HG03469 (cell line): ENCODE data around the gene AR.

ENCODE experiments used
- ATAC-seq: cut with Tn5 transposase; IDR thresholded peaks from one replicate; pipeline ENCODE4 v1.9.1; 2021; ENCODE audit warnings: mild to moderate bottlenecking, moderate library complexity, moderate number of reproducible peaks; ENCODE audit not compliant: unreplicated experiment

The AR gene

GRCh38 chrX:67543818-67544217 is at the start of gene AR:
Gene AR (plus strand): TSS chrX:67544021. CDS start chrX:67545147, 1,126 bp downstream.
- ATAC-seq = no peak

GRCh38 chrX:67500617-67501016 is 43.2 kb upstream of the AR start:
- ATAC-seq = no peak

- no peak for ATAC-seq
Observed at GRCh38 chrX:67503004-67503403, 40.8 kb upstream of the AR start.

DNA sequence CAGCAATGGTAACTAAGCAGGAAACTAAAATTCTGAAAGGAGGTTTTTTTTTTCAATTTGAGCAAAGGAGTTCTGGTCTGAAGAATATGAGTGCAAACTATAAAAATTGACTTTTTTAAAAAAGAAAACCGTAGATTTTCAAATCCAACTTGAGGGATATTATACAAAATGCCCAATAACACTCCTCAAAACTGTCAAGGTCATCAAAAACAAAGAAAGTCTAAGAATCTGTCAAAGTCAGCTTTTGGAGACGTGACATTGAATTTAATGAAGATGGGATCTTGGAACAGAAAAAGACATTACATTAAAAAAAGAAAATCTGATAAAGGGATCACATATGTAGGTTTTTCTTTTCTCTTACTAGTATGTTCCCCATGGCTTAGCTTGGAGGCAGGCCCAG is 40.4 kb upstream of the AR start:
- no peak for ATAC-seq

GRCh38 chrX:67520671-67521070 is 23.1 kb upstream of the AR start:
- ATAC-seq = no peak

DNA sequence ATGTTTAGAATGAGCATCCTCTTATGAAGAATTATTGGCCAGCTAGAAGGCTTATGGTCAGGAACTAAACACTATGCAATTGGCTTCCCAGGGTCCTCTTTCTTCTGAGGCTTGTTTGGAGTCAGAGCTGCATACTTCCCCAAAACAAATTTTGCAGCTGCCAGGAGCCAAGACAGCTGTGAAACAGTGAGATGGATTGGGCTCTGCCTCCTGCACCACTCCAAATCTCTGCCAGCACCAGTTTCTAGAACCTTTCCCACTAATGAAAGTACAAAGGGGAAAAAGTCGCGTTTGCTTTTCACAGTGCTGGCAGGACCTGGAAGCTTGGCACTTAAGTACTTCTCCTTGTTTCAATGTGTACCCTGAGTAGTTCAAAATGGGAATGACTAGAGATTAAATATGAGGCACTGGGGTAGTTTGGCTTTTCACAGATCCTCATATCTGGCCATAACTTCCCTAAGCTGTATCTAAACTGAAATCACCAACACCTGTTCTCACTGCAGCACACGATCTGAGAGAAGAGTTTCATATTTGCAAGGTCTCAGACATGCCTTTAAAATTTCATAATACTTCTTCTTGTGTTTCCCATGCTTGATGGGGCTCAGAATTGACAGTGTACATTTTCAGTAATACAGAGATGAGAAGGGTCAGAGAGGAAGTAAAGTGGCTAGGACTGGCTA is 20.7 kb upstream of the AR start:
- ATAC-seq = no peak

- no peak for ATAC-seq
Observed at GRCh38 chrX:67523932-67524331, 19.9 kb upstream of the AR start.

GRCh38 chrX:67524428-67524827 is 19.4 kb upstream of the AR start:
- no peak for ATAC-seq

- no peak for ATAC-seq
Observed at GRCh38 chrX:67524950-67525691, 18.7 kb upstream of the AR start.

DNA sequence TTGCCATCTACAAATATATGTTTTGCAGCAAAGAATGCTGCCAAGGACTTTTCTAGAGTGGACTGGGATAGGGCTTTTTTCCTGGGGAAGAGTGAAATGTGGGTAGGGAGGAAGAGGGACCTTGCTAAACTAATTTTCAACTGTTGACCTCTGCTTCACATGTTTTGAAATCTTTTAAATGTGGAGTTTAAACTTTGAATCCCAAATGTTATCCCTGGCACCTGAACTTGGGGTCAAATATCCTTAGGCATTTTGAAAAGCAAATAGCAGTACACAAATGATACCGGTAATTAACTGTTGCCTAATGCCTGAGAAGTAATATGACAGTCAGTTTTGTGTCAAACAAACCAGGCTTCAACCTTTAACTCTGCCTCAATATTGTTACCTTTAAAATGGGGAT is 7.3 kb upstream of the AR start:
- no peak for ATAC-seq

DNA sequence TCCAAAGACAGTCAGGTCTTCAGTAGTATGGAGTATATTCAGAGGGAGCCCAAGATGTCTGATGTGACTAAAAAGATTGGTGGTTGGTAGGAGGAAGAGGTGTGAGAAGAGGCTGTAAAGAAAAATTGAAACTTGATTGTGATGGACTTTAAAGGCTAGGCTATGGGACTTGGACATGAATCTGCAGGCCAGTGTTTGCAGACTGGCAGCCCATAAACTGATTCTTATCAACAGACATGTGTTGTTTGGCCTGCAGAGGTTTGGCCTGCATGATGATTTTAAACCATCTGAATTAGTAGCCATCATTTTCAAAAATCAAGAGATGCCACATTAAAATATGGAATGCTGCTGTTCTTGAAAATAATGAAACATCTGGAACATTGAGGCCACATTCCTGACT is 5.4 kb upstream of the AR start:
- no peak for ATAC-seq

DNA sequence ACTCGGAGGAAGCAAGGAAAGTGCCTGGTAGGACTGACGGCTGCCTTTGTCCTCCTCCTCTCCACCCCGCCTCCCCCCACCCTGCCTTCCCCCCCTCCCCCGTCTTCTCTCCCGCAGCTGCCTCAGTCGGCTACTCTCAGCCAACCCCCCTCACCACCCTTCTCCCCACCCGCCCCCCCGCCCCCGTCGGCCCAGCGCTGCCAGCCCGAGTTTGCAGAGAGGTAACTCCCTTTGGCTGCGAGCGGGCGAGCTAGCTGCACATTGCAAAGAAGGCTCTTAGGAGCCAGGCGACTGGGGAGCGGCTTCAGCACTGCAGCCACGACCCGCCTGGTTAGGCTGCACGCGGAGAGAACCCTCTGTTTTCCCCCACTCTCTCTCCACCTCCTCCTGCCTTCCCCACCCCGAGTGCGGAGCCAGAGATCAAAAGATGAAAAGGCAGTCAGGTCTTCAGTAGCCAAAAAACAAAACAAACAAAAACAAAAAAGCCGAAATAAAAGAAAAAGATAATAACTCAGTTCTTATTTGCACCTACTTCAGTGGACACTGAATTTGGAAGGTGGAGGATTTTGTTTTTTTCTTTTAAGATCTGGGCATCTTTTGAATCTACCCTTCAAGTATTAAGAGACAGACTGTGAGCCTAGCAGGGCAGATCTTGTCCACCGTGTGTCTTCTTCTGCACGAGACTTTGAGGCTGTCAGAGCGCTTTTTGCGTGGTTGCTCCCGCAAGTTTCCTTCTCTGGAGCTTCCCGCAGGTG is 637 bp downstream of the AR start:
- no peak for ATAC-seq

DNA sequence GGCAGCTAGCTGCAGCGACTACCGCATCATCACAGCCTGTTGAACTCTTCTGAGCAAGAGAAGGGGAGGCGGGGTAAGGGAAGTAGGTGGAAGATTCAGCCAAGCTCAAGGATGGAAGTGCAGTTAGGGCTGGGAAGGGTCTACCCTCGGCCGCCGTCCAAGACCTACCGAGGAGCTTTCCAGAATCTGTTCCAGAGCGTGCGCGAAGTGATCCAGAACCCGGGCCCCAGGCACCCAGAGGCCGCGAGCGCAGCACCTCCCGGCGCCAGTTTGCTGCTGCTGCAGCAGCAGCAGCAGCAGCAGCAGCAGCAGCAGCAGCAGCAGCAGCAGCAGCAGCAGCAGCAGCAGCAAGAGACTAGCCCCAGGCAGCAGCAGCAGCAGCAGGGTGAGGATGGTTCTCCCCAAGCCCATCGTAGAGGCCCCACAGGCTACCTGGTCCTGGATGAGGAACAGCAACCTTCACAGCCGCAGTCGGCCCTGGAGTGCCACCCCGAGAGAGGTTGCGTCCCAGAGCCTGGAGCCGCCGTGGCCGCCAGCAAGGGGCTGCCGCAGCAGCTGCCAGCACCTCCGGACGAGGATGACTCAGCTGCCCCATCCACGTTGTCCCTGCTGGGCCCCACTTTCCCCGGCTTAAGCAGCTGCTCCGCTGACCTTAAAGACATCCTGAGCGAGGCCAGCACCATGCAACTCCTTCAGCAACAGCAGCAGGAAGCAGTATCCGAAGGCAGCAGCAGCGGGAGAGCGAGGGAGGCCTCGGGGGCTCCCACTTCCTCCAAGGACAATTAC is 1.4 kb downstream of the AR start:
- no peak for ATAC-seq

GRCh38 chrX:67545893-67546495 is 2.2 kb downstream of the AR start:
- no peak for ATAC-seq

DNA sequence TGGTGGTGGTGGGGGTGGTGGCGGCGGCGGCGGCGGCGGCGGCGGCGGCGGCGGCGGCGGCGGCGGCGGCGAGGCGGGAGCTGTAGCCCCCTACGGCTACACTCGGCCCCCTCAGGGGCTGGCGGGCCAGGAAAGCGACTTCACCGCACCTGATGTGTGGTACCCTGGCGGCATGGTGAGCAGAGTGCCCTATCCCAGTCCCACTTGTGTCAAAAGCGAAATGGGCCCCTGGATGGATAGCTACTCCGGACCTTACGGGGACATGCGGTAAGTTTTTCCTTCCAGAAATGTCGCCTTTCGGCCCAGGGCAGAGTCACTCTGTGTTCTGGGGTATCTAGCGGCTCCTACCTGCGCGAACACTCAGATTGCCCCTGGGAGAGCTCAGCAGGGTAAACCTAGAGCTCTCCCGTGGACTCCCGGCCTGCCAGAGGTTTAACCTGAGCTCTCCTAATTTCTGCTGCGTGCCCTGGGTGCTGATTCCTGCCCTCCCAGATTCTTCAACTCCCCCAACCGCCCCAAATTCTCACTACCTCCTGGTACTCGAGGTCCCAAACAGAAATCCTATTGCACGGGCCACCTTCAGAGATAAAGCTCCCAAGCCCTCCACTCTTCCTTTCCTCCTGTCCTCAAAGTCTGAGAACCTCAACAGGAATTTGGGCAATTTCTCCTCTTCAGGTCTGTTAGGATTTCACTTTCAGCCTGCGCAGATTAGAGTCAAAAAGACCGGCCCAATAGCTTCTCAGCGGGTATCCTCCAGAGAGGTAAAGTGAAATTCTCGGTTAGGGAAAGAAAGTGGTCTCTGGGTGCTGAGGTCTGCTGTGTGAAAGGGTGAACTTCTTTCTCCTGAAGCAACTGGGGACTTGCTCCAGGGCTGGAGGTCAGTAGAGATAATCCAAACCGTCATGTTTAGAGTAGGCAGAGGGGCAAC is 2.9 kb downstream of the AR start:
- no peak for ATAC-seq

- ATAC-seq = no peak
Observed at GRCh38 chrX:67555578-67556203, 11.9 kb downstream of the AR start.

- no peak for ATAC-seq
Observed at GRCh38 chrX:67558267-67558666, 14.4 kb downstream of the AR start.

DNA sequence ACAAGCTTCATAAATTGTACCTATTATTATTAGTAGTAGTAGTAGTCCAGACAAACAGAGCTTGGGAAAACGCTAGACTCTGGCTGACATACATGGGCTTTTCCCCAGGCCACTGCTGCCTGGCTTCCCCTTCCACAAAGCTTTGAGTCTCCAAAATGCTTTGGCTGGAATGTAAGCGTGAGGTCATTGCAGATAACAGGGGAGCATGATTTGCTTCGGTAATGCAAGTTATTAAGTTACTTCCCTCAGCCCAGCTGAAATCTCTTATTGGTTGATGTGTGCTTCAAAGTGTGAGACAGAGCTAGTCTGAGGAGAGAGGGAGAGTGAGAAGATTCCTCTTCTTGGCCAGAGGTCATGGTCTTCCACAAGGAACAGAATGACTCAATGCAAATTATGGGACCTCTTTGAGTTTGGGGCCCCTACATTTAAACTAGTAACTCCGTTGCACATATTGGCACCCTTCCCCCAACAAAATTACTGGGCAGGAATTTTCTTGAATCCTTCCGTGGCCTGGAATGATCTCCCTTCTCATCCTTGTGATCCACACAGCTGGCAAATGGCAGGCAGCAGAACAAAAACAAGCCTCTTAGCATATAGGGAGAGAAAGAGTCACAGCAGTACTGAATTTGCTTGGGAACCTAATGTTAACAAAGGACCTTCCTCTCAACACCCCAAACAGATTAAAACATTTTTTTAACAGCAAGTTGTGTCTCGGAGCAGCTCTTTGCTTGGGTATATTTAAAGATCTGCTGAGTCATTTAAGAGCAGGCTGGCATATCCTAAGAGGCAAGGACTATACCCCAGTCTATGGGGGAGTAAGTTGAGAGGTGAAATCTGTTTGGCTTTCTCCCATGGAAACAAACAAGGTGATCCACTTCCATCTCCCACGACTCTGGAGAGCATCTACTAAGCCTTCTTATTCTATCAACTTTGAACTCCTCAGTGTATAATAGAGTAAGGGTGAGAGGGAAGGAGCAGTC is 19.9 kb downstream of the AR start:
- no peak for ATAC-seq
